Posterior cingulate gyrus (tissue), 11 donors: ENCODE data around the gene PTCH1.

ENCODE experiments used
- DNase-seq, 10 donors: peaks; one replicate each; pipeline versions ENCODE4 v3.0.0 to v3.0.0-alpha.2; 2020 to 2021; ENCODE audit warnings: mixed read lengths in 3 of 10
- intact Hi-C: fragments of 100-400 bp; cut with DNase I; formaldehyde crosslinking; loops from one replicate; pipeline ENCODE4 v1.15.1; 2023

The PTCH1 gene

GRCh38 chr9:95514342-95514741 lies 2.4 kb downstream of the PTCH1 start:
- intact Hi-C loops = loop anchor here (5.0 to 10.0 kb wide), 3 partner anchors 197 to 600 kb away; partner anchors contain the start of genes ERCC6L2 and FANCC
- DNase-seq = no peak

DNA sequence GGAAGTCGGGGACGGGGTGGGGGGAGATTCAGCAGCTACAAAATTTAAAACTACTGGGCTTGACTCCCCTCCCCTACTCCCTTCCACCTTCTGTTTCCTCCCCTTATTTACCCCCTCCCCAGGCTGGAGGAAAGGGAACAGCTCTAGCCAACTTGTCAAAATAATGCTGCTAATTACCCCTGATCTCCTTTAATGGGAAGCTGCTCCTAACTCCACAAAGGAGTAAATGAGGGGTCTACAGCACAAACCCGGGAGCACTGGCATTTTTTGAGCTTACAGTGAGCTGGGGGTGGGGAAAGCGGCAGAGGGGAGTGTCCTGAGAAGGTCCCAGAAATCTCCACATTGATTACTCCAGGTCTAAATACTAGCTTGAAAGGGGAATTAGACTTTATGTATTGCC lies 3.1 kb downstream of the PTCH1 start:
- intact Hi-C loops = loop anchor here (5.0 to 10.0 kb wide), 3 partner anchors 196 to 601 kb away; partner anchors contain the start of genes ERCC6L2 and FANCC
- DNase-seq = no peak

DNA sequence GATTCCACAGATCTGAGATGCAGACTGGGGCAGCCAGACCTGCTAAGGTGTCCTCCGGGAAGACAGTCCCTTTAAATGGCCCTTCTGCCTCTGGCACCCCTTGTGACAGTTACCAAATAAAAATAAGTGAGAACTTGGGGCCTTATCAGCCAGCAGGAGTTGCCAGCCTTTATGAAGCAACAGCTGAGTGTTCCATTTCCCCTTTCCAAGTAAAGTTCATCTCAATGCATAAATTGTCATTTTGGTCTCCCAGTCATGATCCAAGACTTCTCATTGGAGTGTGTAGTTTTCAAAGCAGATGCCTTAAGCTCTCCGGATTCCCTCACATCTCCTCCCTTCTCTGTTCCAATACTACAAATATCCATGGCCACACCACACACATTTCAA lies 4.1 kb downstream of the PTCH1 start:
- intact Hi-C loops = loop anchor here (5.0 to 10.0 kb wide), 3 partner anchors 195 to 602 kb away; partner anchors contain the start of genes ERCC6L2 and FANCC
- DNase-seq = no peak

GRCh38 chr9:95511952-95512708 lies 4.6 kb downstream of the PTCH1 start:
- peak in 3 of 10 donors; percentile 37 to 92 (median 81) for DNase-seq
- intact Hi-C loops = loop anchor here (5.0 to 10.0 kb wide), 3 partner anchors 195 to 603 kb away; partner anchors contain the start of genes ERCC6L2 and FANCC

DNA sequence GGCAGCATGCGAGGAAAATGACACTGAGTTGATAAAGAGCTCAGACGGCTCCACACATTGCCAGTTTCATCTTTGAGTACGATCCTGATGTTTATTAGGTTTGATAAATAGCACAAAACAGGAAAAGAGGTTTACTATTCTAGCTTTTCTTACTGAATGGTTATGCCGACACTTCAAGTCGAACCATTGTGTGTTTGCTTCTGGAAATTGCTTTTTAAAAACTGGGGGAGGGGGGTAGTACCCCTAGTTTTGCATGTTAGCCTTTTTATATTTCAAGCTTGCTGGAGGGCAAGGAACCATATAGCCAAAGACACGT lies 5.2 kb downstream of the PTCH1 start:
- intact Hi-C loops = loop anchor here (5.0 to 10.0 kb wide), 3 partner anchors 194 to 603 kb away; partner anchors contain the start of genes ERCC6L2 and FANCC
- no peak for DNase-seq

DNA sequence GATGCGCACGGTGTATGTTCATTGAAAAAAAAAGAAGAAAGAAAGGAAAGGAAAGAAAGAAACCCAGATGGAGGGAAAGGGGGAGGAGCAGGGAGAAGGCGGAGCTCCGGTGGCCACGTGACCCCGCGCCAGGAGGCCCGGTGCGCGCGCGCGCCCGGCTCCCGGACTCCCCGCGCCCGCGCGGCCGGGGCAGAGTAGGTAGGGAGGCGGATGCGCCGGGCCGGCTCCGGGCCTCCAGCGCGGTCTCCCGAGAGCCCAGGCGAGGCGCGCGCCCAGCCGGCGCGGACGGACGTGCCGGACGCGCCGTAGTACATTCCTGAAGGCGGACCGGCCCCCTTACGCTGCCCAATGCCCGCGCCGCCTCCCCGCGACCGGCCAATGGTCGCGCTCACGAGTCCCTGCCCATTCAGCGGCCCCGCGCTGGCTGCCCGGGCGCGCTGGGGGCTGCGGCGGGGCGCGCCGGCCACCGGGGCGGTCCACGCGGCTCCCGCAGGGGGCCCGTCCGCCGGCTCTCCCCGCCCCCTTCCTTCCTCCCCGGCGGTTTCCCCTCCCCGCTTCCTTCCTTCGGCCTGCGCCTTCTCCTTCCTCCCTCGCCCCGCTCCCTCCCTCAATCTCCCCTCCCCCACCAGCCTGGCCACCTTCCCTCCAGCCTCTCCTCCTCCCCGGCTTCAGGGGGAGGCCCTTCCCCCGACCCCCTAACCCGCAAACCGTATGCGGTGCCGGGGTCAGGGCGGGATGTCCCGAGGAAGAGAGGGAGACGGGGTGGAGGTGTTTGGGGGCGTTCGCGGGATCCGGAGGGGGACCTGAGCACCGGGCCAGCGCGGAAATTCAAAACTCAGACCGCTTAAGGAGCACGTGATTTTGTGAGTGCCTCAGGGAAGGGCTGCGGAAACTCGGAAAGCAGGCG lies 5.8 kb downstream of the PTCH1 start:
- peak; percentile 80 to 98 (median 87) for DNase-seq
- intact Hi-C loops = loop anchor here (5.0 to 10.0 kb wide), 3 partner anchors 194 to 604 kb away; partner anchors contain the start of genes ERCC6L2 and FANCC

GRCh38 chr9:95509851-95510708 lies 6.7 kb downstream of the PTCH1 start:
- DNase-seq = peak in 3 of 10 donors; percentile 43 to 87 (median 84)
- intact Hi-C loops = loop anchor here (5.0 to 10.0 kb wide), 5 partner anchors 48 to 707 kb away; partner anchors contain the start of genes ERCC6L2 and FANCC

- intact Hi-C loops = loop anchor here (5.0 kb wide), 2 partner anchors 47 to 708 kb away; no protein-coding TSS in a partner anchor
- DNase-seq = peak; percentile 80 to 97 (median 87)
Measured at GRCh38 chr9:95508968-95509850, 7.6 kb downstream of the PTCH1 start.

- intact Hi-C loops = loop anchor here (5.0 kb wide), 2 partner anchors 46 to 709 kb away; no protein-coding TSS in a partner anchor
- peak in 1 of 10 donors; percentile 84 for DNase-seq
Measured at GRCh38 chr9:95508242-95508967, 8.4 kb downstream of the PTCH1 start.

- intact Hi-C loops = loop anchor here (5.0 kb wide), 2 partner anchors 45 to 710 kb away; no protein-coding TSS in a partner anchor
- peak in 7 of 10 donors; percentile 32 to 87 (median 55) for DNase-seq
Measured at GRCh38 chr9:95507464-95508241, 9.1 kb downstream of the PTCH1 start.

DNA sequence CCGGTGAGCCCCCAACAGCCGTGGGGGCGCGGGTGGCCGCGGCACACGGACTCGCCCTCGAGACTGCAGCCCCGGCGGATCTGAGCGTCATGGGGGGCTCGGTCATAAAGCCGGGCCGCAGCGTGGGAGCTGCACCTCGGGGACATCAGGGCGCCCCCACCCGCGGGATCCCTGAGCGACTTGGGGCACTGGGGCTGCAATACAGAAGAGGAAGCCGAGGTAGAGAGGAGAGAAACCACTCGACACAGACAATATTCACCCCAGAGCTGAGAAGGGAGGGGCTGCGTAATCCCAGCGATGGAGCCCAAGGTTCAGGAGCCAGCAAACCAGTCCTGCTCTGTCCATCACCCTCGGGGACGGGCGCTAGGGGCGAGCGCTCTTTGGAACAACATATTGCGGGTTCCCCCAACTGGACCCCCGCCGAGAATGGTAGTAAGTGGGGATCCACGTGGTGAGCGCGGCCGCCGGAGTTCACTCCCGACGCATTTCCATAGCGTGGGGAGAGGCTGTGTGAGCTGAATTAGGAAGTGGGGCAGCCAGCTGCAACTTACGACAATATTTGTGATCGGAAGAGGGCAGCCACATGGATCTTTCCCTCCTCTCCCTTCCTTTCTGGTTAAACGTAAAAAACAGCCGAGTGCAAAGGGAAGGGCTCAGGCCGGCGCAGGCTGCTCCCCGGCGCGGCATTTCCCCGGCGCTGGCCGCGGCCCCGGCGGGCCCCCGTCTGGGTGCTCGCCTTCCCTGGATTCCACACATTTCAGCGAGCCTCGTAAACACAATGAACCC lies 9.9 kb downstream of the PTCH1 start:
- intact Hi-C loops = loop anchor here (5.0 kb wide), 2 partner anchors 45 to 710 kb away; no protein-coding TSS in a partner anchor
- peak in 9 of 10 donors; percentile 47 to 94 (median 59) for DNase-seq

GRCh38 chr9:95506428-95506677 lies 10.4 kb downstream of the PTCH1 start:
- peak in 2 of 10 donors; percentile 74 to 89 for DNase-seq
- intact Hi-C loops = loop anchor here (5.0 kb wide), 2 partner anchors 44 to 711 kb away; no protein-coding TSS in a partner anchor

GRCh38 chr9:95505717-95506427 lies 10.9 kb downstream of the PTCH1 start:
- peak in 6 of 10 donors; percentile 33 to 89 (median 59) for DNase-seq
- intact Hi-C loops = loop anchor here (5.0 kb wide), 2 partner anchors 44 to 711 kb away; no protein-coding TSS in a partner anchor

GRCh38 chr9:95505072-95505716 lies 11.6 kb downstream of the PTCH1 start:
- no peak for DNase-seq
- intact Hi-C loops = loop anchor here (5.0 kb wide), 2 partner anchors 43 to 712 kb away; no protein-coding TSS in a partner anchor
